Tibial nerve (tissue), 4 donors: ENCODE data around the gene NID2.

ENCODE experiments used
- EP300 ChIP-seq, 2 donors: sonication (generic); formaldehyde crosslinking; IDR thresholded peaks; one replicate each; pipeline ENCODE4 v1.6.1; 2017; ENCODE audit warnings: antibody characterized with exemption in 2 of 2, mild to moderate bottlenecking in 1 of 2
- POLR2A ChIP-seq, 2 donors: fragments of 450-650 bp; IDR thresholded peaks; one replicate each; pipeline ENCODE4 v1.6.1; 2017; ENCODE audit warnings: antibody characterized with exemption in 2 of 2, mild to moderate bottlenecking in 2 of 2, moderate library complexity in 2 of 2
- TF ChIP-seq, protein P1 (sequence below), 5 experiments: fragments of 200-600 bp in 3 of 5; fragments of 450-650 bp in 2 of 5; sonication (generic) in 3 of 5; IDR thresholded peaks; one replicate each; pipeline ENCODE4 v1.5.1; 2016 to 2019; ENCODE audit warnings: antibody characterized with exemption in 5 of 5, mild to moderate bottlenecking in 3 of 5, moderate library complexity in 2 of 5

DNA sequence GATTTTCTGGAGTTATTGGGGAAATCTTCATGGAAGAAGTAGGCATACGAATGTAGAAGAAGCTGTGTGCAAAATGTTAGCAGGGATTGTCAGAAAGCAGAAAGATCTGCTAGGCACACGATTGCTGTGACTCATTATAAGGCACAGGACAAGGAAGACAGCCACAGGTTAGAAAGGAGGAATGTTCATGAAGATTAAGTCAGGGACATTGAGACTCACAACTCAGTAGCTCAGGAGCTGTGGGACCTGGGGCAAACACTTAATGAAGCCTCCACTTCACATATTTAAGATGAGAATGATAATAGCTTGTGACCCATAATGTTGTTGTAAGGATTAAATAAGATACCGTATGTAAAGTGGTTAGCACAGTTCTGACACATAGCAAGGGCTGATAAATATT lies 106.1 kb downstream of the NID2 start:
- TF ChIP-seq, protein P1, sequence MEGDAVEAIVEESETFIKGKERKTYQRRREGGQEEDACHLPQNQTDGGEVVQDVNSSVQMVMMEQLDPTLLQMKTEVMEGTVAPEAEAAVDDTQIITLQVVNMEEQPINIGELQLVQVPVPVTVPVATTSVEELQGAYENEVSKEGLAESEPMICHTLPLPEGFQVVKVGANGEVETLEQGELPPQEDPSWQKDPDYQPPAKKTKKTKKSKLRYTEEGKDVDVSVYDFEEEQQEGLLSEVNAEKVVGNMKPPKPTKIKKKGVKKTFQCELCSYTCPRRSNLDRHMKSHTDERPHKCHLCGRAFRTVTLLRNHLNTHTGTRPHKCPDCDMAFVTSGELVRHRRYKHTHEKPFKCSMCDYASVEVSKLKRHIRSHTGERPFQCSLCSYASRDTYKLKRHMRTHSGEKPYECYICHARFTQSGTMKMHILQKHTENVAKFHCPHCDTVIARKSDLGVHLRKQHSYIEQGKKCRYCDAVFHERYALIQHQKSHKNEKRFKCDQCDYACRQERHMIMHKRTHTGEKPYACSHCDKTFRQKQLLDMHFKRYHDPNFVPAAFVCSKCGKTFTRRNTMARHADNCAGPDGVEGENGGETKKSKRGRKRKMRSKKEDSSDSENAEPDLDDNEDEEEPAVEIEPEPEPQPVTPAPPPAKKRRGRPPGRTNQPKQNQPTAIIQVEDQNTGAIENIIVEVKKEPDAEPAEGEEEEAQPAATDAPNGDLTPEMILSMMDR (IDR thresholded peaks at IDR 0.05), result no peak
- no peak for TF ChIP-seq EP300 (IDR thresholded peaks at IDR 0.05)
- TF ChIP-seq POLR2A (IDR thresholded peaks at IDR 0.05), result no peak
